Stimulated activated CD4-positive, alpha-beta T cell treated with anti-CD3 and anti-CD28 coated beads, Interleukin-4, amount 100 ng/mL, for 1 hour (primary cell): ENCODE data around the gene PMEPA1.

Source experiments
- DNase-seq: peaks from one replicate; pipeline ENCODE4 v3.0.0-alpha.2; 2020

Gene PMEPA1

DNA sequence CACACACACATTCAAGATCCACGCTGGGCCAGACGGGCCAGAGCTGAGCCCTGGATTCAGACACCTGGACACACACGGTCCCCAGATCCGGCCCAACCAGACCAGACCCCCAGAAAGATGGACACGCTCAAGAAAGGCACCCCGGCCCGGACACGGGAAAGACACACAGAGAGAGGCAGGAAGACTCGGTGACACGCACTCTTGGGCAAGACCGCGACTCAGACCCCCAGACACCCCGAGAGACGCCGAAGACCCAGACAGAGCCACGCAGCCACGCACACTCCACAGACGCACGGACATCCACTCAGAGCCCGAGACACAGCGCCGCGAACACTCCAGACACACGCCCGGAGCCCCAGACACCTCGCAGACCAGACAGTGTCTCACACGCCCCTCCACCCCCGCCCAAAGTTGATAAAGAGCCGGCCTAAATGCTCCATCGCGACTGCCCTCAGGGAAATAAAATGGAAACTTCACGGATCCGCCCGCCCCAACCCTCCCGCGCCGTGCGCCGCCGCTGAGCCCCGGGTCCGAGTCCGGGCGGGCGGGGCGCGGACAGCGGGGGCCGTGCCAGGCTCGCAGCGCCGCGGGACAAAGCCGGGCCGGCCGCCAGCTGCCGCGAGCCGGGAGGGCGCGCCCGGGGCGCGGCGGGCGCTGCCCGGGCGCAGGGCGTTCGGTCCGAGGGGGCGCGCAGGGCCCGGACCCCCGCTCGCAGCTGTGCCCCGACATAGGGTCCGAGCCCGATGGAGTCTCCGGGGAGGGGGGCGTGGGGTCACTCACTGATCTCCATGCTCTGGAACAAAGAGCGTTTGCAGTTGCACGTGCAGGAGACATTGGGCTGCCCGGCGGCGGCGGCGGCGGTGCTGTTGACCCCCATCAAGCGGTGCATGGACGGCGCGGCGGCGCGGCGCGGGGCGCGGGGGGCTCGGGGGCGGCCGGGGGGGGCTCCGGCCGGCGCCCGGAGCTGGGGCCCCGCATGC, 831 bp downstream of the PMEPA1 start:
- peak; percentile 30 for DNase-seq

DNA sequence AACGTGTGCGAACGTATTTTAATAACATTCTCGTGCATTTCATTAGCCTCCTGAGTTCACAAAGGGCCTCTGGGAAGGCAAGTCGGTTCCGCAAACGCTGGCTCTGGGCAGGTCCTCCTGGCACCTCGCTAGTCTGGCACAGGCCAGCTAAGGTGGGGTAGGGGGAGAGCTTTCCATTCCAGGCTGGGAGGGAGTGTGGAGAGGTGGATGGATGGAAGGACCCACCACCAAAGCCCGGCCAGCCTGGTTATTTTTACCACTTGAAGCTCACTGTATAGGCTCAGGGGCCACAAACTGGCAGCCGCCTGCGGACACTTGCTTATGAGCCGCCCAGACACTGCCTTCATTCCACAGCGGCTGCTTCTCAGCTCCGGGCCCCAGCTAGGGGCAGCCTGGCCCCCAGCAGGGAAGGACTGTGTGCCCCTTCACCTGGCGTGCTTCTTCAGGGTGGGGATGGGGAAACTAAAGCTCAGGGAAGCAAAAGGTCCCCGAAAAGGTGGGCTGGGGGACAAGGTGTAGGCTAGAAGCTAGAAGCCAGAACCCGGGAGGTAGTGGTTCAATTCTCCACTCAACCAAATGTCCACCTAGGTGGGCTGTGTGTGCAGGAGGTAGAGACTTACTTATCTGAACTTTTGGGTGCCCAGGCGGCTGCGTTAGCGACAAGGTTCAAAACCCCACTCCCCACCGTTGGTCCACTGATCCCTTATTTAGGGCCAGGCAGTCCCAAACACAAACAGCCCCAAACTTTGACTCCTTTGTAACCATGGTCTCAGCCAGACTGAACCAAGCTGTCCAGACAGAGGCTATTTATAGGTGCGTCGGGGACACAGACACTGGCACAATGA, 1.7 kb downstream of the PMEPA1 start:
- no peak for DNase-seq

GRCh38 chr20:57707320-57707719, 2.5 kb downstream of the PMEPA1 start:
- DNase-seq: no peak

GRCh38 chr20:57705127-57705899, 4.5 kb downstream of the PMEPA1 start:
- no peak for DNase-seq

DNA sequence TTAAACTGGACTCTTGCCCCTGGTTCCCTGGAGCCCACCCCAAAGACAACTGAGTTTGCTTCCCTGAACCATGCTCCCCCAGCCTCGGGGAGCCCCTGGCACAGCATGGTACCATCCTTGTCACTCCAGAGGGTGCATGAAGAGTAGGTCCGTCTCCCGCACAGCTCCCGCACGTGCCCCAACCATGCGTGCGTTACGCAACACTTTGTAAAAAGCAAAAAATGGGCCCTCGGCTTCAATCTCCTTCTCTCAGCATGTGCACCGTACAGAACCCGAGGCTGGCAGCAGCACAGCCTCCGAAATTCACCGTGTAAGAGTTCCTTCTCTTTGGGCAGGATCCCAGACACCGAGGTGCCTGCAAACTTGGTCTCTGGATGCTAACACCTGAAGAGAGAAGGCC, 5.6 kb downstream of the PMEPA1 start:
- no peak for DNase-seq

GRCh38 chr20:57703013-57703412, 6.8 kb downstream of the PMEPA1 start:
- no peak for DNase-seq

GRCh38 chr20:57702521-57702920, 7.3 kb downstream of the PMEPA1 start:
- DNase-seq: no peak

- DNase-seq: no peak
These were observed 7.7 kb downstream of the PMEPA1 start for GRCh38 chr20:57702091-57702490.

DNA sequence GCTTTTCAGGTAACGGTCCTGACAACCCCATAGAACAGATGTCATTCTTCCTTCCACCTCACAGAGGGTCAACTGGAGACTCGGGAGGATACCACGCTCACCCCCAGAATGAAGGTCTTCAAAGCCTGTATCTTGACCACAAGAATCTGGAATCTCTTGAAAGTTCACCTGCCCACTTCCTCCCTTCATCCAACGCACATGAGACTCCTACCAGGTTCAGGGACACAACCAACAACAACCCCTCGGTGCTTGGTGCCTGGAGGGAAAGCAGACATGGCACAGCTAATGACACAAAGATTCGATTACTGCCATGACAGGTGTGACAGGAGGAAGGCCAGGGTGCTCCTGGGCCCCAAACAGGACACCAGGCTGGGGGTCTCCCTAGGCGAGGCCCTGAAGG, 8.2 kb downstream of the PMEPA1 start:
- no peak for DNase-seq

GRCh38 chr20:57701090-57701489, 8.7 kb downstream of the PMEPA1 start:
- no peak for DNase-seq

DNA sequence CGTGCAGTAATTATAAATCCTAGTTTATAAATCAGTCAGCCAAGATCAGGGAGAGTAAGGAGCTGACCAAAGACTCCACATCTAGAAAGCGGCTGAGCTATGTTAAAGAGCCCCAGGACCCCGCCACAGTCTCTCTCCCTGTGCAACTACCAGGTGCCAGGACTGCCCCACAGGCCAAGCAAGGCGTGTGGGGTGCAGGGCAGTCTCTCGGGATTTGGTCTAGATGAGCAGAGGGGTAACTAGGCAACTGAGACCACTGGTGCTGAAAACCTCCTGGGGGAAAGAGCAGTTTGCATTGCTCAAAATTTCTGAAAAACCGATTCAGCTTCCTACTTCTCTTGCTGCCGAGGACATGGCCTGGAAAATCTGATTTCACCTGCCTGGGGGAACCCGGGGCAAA, 10.4 kb downstream of the PMEPA1 start:
- DNase-seq: no peak

DNA sequence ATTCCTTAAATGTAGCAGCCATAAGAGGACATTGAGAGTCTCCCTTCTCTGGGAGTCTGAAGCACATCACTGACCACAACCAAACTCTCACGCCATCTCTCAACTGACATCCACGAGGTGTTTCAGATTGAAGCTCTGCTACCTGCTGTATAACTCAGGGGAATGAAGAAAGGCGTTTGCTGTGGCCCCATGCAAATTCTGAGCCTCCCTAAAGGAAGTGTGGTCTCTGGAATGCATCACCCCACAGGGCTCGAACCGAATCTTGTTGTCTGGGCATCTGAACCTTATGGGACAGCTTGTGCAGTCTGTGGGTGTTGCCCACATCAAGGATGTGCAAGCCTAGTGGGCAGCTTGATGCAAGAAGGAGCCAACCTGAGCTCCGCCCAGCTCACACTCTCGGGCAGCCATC, 10.9 kb downstream of the PMEPA1 start:
- DNase-seq: no peak

- peak; percentile 63 for DNase-seq
These were observed 11.5 kb downstream of the PMEPA1 start for GRCh38 chr20:57698116-57698866.

GRCh38 chr20:57697543-57697942, 12.3 kb downstream of the PMEPA1 start:
- no peak for DNase-seq

- no peak for DNase-seq
These were observed 13.3 kb downstream of the PMEPA1 start for GRCh38 chr20:57696401-57696961.

GRCh38 chr20:57695940-57696339, 13.9 kb downstream of the PMEPA1 start:
- DNase-seq: no peak

GRCh38 chr20:57695012-57695411, 14.8 kb downstream of the PMEPA1 start:
- DNase-seq: no peak

DNA sequence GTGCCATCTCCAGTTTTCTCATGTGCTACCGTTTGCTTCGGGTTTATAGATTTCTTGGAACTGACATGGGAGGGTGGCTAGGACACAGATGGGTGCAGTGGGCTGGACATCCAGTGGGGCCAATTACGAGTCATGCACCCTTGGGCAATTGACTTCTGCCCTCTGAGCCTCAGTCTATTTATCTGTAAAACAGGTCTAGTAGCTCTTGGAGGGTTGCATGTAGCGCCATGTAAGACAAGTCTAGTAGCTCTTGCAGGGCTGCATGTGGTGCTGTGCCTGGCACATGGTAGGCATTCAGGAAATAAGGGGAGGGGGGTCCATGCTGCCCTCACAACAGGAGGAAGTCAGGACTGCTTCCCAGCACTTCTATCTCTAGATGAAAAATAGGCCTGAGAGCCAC, 15.3 kb downstream of the PMEPA1 start:
- no peak for DNase-seq

- DNase-seq: no peak
These were observed 16.0 kb downstream of the PMEPA1 start for GRCh38 chr20:57693670-57694329.

DNA sequence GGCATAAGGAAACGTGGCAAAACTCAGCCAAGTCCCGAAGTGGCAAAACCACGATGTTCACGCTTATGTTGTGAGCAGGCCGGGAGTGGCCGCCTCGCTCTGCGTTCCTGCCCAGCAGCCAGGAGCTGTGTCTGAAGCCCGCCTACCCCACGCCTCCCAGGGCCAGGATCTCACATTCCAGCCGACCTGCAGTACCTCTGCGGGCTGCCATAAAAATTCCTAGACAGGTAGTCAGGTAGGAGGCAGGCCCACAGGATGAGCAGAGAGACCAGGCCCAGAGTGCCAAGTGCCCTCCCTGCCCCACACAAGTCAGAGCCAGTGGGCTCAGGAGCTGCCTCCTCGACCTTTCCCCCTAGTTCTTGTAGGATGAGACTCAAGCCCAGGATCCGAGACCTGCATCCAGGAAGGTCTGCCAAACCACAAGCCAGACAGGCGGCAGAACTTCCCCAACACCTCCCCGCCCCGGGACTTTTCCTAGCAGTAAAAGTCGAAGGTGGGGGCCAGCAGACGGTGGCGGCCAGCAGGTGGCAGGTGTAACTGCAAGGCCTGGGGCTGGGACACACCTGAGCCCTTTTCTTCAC, 16.7 kb downstream of the PMEPA1 start:
- no peak for DNase-seq

DNA sequence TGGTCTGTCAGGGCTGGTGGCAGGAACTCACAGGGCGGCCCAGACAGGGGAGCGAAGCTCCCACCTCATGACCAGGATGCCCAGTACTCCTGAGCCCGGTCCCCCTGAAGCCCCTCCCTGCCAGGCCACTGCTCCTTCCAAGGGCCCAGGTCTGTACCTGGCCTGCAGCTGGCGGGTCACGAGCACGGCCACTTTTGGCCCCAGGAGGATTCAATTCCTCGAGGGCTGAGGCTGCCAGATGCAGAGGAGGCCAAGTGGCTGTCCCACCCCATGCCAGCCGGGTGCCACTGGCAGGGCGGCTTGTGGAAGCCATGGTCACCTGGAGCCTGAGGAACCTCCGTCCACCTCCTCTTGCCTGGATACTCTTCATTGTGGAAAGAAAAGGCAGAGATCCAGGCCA, 17.4 kb downstream of the PMEPA1 start:
- DNase-seq: no peak
